Endothelial cell of umbilical vein (primary cell): ENCODE measurements around the gene COG5.

ENCODE experiments used
- CTCF ChIP-seq, 2 donors: IDR thresholded peaks; 1 replicate in 1 of 2; 2 replicates in 1 of 2; pipeline ENCODE4 v1.5.1; 2011; ENCODE audit warnings: low read length in 2 of 2, mild to moderate bottlenecking in 2 of 2, moderate library complexity in 2 of 2, control low read depth in 1 of 2, inconsistent platforms in 1 of 2, low read depth in 1 of 2; ENCODE audit not compliant: insufficient read depth in 1 of 2; ENCODE audit errors: extremely low read depth in 1 of 2
- EZH2 ChIP-seq: IDR thresholded peaks from 2 replicates; pipeline ENCODE4 v1.6.1; 2012; ENCODE audit warnings: borderline replicate concordance, low read depth, mild to moderate bottlenecking, moderate library complexity, low read length, inconsistent platforms; ENCODE audit not compliant: severe bottlenecking
- JUN ChIP-seq: IDR thresholded peaks from 2 replicates; pipeline ENCODE4 v1.6.1; 2011; ENCODE audit warnings: borderline replicate concordance, low read depth; ENCODE audit not compliant: insufficient read length, insufficient read depth
- MAX ChIP-seq: IDR thresholded peaks from 2 replicates; pipeline ENCODE4 v1.6.1; 2011; ENCODE audit not compliant: insufficient read depth, insufficient read length
- MYC ChIP-seq: IDR thresholded peaks from one replicate; pipeline ENCODE4 v1.6.1; 2011; ENCODE audit warnings: mild to moderate bottlenecking, low read depth, low read length
- POLR2A ChIP-seq: IDR thresholded peaks from 2 replicates; pipeline ENCODE4 v1.6.1; 2012; ENCODE audit warnings: low read depth, mild to moderate bottlenecking, control low read depth, low read length

- TF ChIP-seq MYC (no peak), EZH2 (no peak), CTCF (IDR thresholded peaks at IDR 0.05; ENCODE audit: extremely low read depth in 1 of 2, insufficient read depth in 1 of 2, low read depth in 1 of 2, low read length in 2 of 2) (no peak), JUN (no peak), POLR2A (no peak), MAX (no peak)
Observed at GRCh38 chr7:107605218-107605815, 41.6 kb upstream of the COG5 start.
